ENCODE measurements around the gene CLEC2D.

- TF ChIP-seq, protein P1, sequence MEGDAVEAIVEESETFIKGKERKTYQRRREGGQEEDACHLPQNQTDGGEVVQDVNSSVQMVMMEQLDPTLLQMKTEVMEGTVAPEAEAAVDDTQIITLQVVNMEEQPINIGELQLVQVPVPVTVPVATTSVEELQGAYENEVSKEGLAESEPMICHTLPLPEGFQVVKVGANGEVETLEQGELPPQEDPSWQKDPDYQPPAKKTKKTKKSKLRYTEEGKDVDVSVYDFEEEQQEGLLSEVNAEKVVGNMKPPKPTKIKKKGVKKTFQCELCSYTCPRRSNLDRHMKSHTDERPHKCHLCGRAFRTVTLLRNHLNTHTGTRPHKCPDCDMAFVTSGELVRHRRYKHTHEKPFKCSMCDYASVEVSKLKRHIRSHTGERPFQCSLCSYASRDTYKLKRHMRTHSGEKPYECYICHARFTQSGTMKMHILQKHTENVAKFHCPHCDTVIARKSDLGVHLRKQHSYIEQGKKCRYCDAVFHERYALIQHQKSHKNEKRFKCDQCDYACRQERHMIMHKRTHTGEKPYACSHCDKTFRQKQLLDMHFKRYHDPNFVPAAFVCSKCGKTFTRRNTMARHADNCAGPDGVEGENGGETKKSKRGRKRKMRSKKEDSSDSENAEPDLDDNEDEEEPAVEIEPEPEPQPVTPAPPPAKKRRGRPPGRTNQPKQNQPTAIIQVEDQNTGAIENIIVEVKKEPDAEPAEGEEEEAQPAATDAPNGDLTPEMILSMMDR (IDR thresholded peaks at IDR 0.05; ENCODE audit: low read length) = no peak
- TF ChIP-seq EZH2 (IDR thresholded peaks at IDR 0.05; ENCODE audit: borderline replicate concordance, low read length) = no peak
Measured at GRCh38 chr12:9717070-9717925, 47.8 kb downstream of the CLEC2D start.
